ENCODE results near the gene SMIM36.
"Not testable (repeated sequence)": the region's sequence is repeated elsewhere in the genome, so short reads cannot be mapped to it uniquely, and the experiment has no call there.

The SMIM36 gene

GRCh38 chr17:55456307-55457240 lies 54.7 kb downstream of the SMIM36 start:
- no peak for DNase-seq (ENCODE audit: low read depth in 2 of 2)

GRCh38 chr17:55454906-55455474 lies 56.3 kb downstream of the SMIM36 start:
- DNase-seq (ENCODE audit: low read depth in 2 of 2): no peak

- DNase-seq (ENCODE audit: low read depth in 2 of 2): no peak
Observed at GRCh38 chr17:55453839-55454557, 57.3 kb downstream of the SMIM36 start.

DNA sequence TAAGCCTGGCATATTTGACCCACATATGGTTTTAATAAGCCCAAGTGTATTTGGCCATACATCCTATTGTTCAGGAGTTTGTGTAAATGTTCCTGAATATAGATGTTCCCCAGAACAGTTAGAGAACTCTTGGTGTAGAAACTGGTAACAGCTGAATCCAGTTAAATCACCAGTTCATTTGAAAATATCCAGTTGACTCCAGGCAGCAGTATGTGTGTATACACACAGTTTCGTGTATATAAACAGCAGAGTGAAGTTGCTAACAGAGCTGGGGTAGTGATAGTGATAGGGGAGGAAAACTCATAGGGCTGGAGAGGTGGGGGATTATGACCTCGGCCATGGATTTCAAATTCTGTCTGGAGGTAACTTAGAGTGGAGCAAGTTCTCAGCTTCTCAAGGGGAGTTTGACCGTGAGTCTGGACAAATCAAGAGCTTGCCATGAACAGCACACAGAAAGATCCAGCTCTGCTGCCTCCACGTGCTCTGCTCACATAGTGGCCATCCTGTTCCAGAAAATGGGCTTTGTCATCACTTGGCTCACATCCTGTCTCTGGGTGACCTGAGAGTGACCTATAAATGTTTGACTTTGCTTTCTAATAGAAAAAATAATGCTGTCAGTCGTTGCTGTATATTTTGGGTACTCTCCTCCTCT lies 59.0 kb downstream of the SMIM36 start:
- DNase-seq (ENCODE audit: low read depth in 2 of 2): no peak

GRCh38 chr17:55451758-55452138 lies 59.5 kb downstream of the SMIM36 start:
- no peak for DNase-seq (ENCODE audit: low read depth in 2 of 2)

DNA sequence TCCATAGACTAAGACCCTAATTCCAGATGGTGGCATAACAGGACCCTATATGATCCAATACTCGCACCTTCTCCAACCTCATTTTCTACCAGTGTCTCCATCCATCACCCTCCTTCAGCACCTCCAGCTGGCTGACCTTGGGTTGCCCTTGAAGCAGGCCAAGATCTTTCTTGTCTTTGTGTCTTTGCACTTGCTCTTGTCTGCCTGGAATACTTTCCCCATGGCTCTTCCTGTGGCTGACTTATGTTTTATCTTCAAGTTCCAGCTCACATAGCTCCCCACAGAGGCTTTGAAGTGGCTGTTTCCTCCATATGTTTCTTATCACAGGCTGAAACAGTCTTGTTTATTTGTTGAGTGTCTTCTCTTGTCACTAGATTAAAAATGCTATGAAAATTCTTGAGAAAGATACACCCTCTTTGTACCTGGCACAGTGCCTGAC lies 60.0 kb downstream of the SMIM36 start:
- DNase-seq (ENCODE audit: low read depth in 2 of 2): no peak

- DNase-seq (ENCODE audit: low read depth in 2 of 2): no peak
Observed at GRCh38 chr17:55450232-55450825, 60.9 kb downstream of the SMIM36 start.

DNA sequence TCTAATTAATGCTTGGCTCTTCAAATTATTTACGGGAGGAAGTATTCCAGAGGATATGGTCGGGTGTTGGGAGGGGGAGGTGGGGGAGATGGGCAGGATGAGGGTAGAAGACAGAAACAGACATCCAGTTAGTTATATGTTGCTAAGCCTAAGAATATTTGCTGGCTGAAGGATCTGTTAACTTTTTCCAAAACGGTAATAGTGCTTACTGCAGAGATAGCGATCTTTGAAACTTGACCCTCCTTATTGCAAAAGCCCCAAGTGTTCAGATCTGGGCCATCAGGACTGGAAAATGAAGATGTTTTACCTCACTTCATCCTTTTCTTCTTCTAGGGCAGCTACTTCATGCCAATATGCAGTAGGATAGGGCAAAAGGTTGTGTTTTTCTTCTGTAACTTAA lies 62.6 kb downstream of the SMIM36 start:
- DNase-seq (ENCODE audit: low read depth in 2 of 2): no peak

DNA sequence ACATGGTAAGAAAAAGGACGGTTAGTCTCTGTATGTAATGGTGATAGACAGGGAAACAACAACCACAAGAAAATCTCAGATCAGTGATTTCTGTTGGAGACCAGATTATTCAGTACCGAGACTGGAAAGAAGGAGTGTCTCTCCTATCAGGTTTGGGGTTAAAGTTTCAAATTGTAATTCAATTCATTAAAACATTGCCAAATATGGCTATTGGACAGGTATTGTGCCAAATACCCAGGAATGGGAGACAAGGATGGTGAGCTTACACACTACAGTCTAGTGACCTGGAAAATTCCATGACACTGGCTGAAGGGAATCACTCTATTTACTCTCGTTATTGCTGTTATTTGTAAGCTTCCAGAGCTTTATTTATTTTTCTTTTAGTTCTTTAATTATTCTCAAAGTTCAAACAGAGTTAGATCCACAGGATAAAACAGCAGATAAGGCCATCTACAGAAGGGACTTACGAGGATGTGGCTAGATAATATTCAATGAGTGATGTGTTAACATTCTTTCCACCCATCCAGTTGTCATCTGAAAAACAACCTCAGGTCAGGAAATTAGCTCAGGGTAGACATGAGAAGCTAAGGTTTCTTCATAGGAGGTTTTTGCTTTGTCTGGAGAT lies 64.6 kb downstream of the SMIM36 start:
- DNase-seq (ENCODE audit: low read depth in 2 of 2): no peak

- DNase-seq (ENCODE audit: low read depth in 2 of 2): not testable (repeated sequence)
Observed at GRCh38 chr17:55446004-55446403, 65.2 kb downstream of the SMIM36 start.

GRCh38 chr17:55444471-55445441 lies 66.5 kb downstream of the SMIM36 start:
- DNase-seq (ENCODE audit: low read depth in 2 of 2): no peak

DNA sequence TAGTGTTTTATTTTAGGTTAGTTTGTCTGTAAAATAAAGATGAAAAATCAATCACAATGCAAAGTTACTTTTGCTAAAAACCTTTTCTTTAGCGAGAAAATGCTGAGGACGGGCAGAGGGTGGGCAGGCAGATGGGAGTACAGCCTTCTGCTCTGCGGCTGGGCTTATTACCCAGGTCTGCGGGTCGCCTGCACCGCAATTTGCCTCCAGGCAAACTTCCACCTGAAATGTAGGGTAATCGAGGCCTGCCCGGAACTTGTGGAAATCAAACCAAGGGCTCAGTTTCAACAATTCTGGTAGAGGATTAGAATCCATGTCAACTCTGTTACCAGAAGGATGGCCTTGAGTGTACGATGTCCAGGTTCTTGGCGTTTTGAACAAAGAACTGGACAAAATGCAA lies 67.3 kb downstream of the SMIM36 start:
- no peak for DNase-seq (ENCODE audit: low read depth in 2 of 2)

DNA sequence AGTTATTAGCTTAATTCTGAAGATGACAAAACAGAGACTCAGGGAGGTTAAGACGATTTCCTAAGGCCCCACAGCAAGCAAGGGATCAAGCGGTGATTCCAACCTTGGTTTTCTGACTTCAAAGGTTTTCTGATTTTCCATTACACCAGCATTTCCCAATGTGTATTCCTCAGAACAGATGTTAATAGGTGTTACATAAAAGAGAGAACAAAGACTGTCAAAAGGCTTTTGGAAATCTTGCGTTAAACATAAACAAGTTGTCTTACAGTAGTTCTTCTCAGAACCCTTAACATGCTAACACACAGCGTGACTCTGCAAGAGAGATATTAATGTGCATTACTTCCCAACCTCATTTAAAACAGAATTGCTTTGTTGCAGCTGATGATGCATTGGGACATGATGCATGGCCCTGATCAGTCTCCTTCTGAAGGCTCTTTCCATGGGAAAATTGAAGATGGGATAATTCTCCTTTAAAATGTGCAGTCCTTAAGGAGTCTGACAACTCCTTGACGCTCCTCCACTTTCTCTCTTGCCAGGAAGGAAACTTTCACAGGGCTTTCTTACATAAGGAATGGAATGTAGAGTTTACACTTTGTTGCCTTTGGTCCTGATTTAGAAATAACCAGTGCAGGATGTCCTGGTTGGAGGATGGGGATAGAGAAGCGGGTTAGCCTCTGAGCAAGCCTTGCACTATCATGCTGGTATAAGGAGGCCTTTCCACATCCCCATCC lies 68.1 kb downstream of the SMIM36 start:
- no peak for DNase-seq (ENCODE audit: low read depth in 2 of 2)

DNA sequence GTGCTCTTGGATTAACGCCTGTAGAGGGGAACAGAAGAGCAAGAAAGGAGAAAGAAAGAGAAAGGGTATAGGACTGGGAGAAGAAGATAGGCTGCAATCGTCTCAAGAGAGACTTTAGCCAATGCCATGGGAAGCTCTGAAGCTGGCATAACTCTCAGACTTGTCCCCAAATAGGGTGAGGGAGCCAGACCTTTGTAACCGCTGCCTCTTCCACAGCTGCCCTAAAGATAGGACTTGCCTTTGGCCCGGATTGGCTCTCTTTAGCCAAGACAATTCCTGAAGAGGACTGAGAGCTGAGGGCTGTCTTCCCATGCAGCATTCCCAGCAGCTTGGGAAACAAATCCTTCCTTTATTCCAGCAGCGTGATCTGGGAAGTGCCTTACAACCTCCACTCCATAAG lies 68.8 kb downstream of the SMIM36 start:
- no peak for DNase-seq (ENCODE audit: low read depth in 2 of 2)

DNA sequence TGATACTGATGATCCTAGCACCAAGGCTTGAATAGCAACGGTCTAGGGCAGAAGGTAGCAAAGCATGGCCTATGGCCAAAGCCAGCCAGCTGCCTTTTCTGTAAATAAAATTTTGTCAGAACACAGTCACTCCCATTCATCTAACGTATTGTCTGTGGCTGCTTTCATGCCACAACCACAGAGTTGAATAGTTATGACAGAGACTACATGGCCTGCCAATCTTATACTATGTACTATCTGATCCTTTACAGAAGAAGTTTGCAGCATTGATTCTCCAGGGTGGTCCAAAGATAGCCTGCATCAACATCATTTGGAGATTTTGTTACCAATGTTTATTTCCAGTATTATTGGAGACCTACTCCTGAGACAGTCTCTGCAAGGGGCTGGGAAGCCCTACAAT lies 69.7 kb downstream of the SMIM36 start:
- DNase-seq (ENCODE audit: low read depth in 2 of 2): no peak

GRCh38 chr17:55440391-55440790 lies 70.9 kb downstream of the SMIM36 start:
- DNase-seq (ENCODE audit: low read depth in 2 of 2): no peak

DNA sequence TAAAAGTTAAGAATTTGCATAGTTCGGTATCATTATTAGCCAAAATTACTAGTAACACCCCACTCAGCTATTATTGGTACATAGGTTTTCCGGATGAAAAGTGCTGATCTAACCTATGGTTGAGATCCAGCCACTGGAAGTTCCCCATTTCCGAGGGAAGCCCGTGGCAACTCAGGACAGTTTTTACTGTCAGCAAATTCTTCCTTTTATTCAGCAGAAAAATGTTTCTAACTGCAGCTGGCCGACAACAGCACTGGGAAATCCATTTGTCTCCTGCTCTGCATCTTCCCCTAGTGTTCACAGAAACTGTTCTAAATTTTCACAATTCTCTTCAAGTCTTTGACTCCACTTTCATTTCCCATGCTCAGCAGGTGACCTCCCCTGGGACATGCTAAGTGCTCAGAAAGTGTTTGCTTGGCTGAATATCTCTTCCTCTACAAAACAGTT lies 74.1 kb downstream of the SMIM36 start:
- no peak for DNase-seq (ENCODE audit: low read depth in 2 of 2)

DNA sequence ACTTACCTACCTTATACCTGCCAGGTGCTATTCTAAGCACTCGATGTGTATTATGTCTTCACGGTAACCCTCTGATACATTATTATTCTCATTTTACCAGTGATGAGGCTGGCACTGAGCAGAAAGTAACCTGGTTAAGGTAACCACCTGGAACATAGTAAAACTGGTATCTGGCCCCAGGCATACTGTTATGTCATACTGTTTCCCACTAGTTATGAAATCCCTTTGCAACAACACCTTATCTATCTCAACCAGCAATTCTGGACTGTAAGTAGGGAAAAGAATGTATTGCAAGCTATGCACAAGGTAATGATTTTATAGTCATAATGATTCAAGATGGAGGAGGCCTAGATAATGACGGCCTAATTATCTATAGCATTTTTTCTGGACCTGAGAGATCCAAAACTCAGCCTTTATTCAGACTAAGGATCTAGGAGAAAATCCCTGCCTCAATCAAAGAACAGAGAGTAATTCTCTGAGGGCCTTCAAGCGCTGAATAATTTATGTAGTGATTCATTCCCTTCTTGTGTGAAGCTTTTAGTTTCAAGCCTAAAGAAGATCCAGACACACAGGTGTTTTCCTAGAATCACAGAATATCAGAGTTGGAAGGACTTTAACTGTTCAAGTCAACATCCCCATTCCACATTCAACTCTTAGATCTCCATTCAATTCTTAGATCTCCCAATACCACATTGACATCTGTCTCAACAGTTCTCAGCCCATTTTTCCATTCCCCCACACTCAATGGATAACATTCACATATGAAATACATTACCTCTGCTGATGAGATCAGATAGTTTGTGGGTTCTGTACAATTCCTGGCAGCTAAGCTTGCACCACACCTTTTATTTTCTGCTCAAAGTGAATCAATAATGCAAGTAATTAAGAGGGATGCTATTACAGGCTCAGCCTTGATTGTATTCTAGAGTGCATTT lies 74.8 kb downstream of the SMIM36 start:
- DNase-seq (ENCODE audit: low read depth in 2 of 2): no peak

All from stimulated activated CD8-positive, alpha-beta memory T cell treated with anti-CD3 and anti-CD28 coated beads, Interleukin-2, amount 100 ng/mL, for 1 hour (primary cell).